SU-DHL-6 (cell line): ENCODE measurements around the gene SLC35F4.

Experiments used
- H2AFZ ChIP-seq: fragments of 200-600 bp; sonication (generic); 2 replicates; pipeline ENCODE4 v1.6.1; 2014; ENCODE audit warnings: low read depth, mild to moderate bottlenecking, moderate library complexity, mixed read lengths, antibody characterized with exemption, low read length; ENCODE audit not compliant: severe bottlenecking
- H3F3A ChIP-seq: fragments of 200-600 bp; shearing (Covaris generic); 2 replicates; pipeline ENCODE4 v1.6.0; 2016; ENCODE audit warnings: antibody characterized with exemption, mild to moderate bottlenecking; ENCODE audit not compliant: insufficient read depth
- H3K27ac ChIP-seq: fragments of 200-600 bp; sonication (generic); 2 replicates; pipeline ENCODE4 v1.5.1; 2016; ENCODE audit warnings: low read depth, mild to moderate bottlenecking, low read length, moderate library complexity, mixed read lengths
- H3K27me3 ChIP-seq: fragments of 200-600 bp; sonication (generic), shearing (Covaris generic); 2 replicates; pipeline ENCODE4 v1.6.0; 2014; ENCODE audit warnings: mild to moderate bottlenecking, low read length
- H3K36me3 ChIP-seq: fragments of 200-600 bp; sonication (generic); 2 replicates; pipeline ENCODE4 v1.6.1; 2014; ENCODE audit warnings: mild to moderate bottlenecking, low read length, mixed read lengths
- H3K4me2 ChIP-seq: fragments of 300-600, 200-600 bp; shearing (Covaris generic), sonication (generic); 2 replicates; pipeline ENCODE4 v1.6.0; 2014; ENCODE audit warnings: low read length, low read depth, mild to moderate bottlenecking; ENCODE audit not compliant: poor library complexity, severe bottlenecking
- H3K4me3 ChIP-seq: fragments of 200-600 bp; sonication (generic); 2 replicates; pipeline ENCODE4 v1.5.1; 2014; ENCODE audit warnings: antibody characterized with exemption, low read length, mild to moderate bottlenecking, mixed read lengths; ENCODE audit not compliant: insufficient read depth, poor library complexity, severe bottlenecking
- H3K79me2 ChIP-seq: fragments of 200-600 bp; sonication (generic); 2 replicates; pipeline ENCODE4 v1.6.1; 2014; ENCODE audit warnings: mild to moderate bottlenecking, low read length, moderate library complexity; ENCODE audit not compliant: insufficient read depth
- H3K9ac ChIP-seq: fragments of 200-600 bp; sonication (generic); 2 replicates; pipeline ENCODE4 v1.7.0; 2014; ENCODE audit warnings: mild to moderate bottlenecking, low read length
- H3K9me2 ChIP-seq: fragments of 200-600 bp; sonication (generic); replicated peaks from 2 replicates; pipeline ENCODE4 v1.6.1; 2014; ENCODE audit warnings: low read length; ENCODE audit not compliant: insufficient read depth
- H3K9me3 ChIP-seq: fragments of 200-600 bp; sonication (generic); 2 replicates; pipeline ENCODE4 v1.6.1; 2014; ENCODE audit warnings: low read length, mixed read lengths; ENCODE audit not compliant: insufficient read depth
- H4K20me1 ChIP-seq: fragments of 200-600 bp; sonication (generic); 2 replicates; pipeline ENCODE4 v1.6.1; 2014; ENCODE audit warnings: low read depth, mild to moderate bottlenecking, antibody characterized with exemption, low read length, moderate library complexity, mixed read lengths
- EZH2phosphoT487 ChIP-seq: fragments of 200-600 bp; sonication (generic), shearing (Covaris generic); conservative IDR thresholded peaks from 2 replicates; pipeline ENCODE4 v1.6.1; 2018; ENCODE audit warnings: mild to moderate bottlenecking, antibody characterized with exemption, low read length, moderate library complexity, mixed read lengths
- TF ChIP-seq, protein P1 (sequence below): fragments of 200-600 bp; sonication (generic); IDR thresholded peaks from one replicate; pipeline ENCODE4 v1.5.1; 2017; ENCODE audit warnings: antibody characterized with exemption, mild to moderate bottlenecking, low read length, moderate library complexity; ENCODE audit not compliant: insufficient read depth, poor library complexity, severe bottlenecking

SLC35F4 gene

DNA sequence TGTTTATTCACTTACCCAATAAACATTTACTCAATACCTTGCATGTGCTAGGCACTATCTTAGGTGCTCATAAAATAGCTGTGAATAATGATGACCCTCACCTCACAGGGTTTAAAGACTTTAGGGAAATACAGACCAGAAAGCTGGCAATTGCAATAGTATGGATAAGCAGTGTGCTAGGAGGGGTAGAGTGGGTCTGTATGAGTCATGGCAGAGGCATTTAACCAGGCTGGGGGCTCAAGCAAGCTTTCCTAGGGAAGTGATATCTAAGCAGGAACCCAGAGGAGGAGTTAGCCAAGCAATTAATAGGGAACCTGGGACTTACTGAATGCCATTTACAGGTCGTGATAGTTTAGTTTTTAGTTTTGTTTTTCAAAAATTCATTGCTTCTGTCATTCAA, 248.4 kb downstream of the SLC35F4 start:
- H2AFZ ChIP-seq: no peak overlapping the region
- H3K27ac ChIP-seq: no peak overlapping the region
- no peaks in the 10 kb centered on the region for H4K20me1 ChIP-seq
- no peaks in the 10 kb centered on the region for H3K9me3 ChIP-seq
- no peak for TF ChIP-seq EZH2phosphoT487
- TF ChIP-seq, protein P1, sequence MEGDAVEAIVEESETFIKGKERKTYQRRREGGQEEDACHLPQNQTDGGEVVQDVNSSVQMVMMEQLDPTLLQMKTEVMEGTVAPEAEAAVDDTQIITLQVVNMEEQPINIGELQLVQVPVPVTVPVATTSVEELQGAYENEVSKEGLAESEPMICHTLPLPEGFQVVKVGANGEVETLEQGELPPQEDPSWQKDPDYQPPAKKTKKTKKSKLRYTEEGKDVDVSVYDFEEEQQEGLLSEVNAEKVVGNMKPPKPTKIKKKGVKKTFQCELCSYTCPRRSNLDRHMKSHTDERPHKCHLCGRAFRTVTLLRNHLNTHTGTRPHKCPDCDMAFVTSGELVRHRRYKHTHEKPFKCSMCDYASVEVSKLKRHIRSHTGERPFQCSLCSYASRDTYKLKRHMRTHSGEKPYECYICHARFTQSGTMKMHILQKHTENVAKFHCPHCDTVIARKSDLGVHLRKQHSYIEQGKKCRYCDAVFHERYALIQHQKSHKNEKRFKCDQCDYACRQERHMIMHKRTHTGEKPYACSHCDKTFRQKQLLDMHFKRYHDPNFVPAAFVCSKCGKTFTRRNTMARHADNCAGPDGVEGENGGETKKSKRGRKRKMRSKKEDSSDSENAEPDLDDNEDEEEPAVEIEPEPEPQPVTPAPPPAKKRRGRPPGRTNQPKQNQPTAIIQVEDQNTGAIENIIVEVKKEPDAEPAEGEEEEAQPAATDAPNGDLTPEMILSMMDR: no peak
- no peaks in the 10 kb centered on the region for H3K79me2 ChIP-seq
- no peak overlapping the region for H3K9ac ChIP-seq
- no peaks in the 10 kb centered on the region for H3K36me3 ChIP-seq
- no peak overlapping the region for H3K4me3 ChIP-seq
- no peaks in the 10 kb centered on the region for H3K27me3 ChIP-seq
- H3K4me2 ChIP-seq: no peak overlapping the region
- no peaks in the 10 kb centered on the region for H3F3A ChIP-seq
- no peaks in the 10 kb centered on the region for H3K9me2 ChIP-seq

DNA sequence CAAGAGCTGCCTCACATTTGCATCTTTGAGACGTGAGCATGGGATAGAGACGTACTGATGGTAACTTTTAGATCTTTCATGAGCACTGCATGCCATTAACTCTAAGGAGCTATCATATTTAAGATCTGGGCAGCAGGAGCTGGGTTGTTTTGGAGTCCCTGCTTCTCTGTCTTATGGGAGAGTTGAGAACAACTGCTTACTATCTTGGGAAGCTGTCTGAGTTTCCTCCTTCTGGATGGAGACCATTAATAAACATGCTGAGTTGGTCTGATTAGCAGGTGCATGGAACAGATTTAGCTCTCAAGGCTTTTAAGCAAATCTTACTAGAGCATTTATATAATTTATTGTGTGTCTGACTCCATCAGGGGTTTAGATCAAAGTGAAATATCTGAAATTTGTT, 252.9 kb downstream of the SLC35F4 start:
- Histone ChIP-seq H3K36me3 (no peaks in the 10 kb centered on the region), H3K9ac (no peak overlapping the region), H3F3A (no peaks in the 10 kb centered on the region), H3K27ac (no peak overlapping the region), H3K4me2 (no peak overlapping the region), H3K27me3 (no peaks in the 10 kb centered on the region), H4K20me1 (no peaks in the 10 kb centered on the region), H2AFZ (no peak overlapping the region), H3K9me2 (no peaks in the 10 kb centered on the region), H3K79me2 (no peaks in the 10 kb centered on the region), H3K4me3 (no peak overlapping the region), H3K9me3 (no peaks in the 10 kb centered on the region)
- TF ChIP-seq EZH2phosphoT487: no peak
- TF ChIP-seq, protein P1: no peak

DNA sequence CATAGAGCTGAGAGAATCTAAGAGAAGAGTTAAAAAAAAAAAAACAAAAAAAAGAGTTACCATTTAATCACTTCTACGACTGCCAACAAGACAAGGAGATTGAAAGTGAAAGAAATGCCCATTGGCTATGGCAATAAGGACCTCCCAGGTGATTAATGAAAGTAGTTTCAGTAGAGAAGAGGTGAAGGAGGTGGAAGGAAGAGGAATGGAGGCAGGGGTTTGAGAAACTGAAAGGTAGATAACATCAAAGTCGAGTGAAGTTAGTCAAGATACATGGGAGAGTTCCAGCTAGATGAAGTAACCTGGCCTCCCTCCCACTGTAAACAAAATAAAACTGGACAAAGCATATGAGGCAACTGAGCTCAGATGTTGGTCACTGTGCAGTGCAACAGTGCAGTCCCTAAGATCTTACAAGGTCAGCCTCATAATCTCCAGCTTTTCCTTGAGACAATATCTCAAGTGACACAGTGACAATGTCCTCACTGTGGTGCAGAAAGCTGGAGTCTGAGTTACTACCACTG, 254.3 kb downstream of the SLC35F4 start:
- no peak overlapping the region for H3K9ac ChIP-seq
- H3K4me2 ChIP-seq: no peak overlapping the region
- no peaks in the 10 kb centered on the region for H3K9me2 ChIP-seq
- no peaks in the 10 kb centered on the region for H3K79me2 ChIP-seq
- H3K36me3 ChIP-seq: no peaks in the 10 kb centered on the region
- no peaks in the 10 kb centered on the region for H3K9me3 ChIP-seq
- H3K4me3 ChIP-seq: no peak overlapping the region
- no peaks in the 10 kb centered on the region for H4K20me1 ChIP-seq
- no peak for TF ChIP-seq EZH2phosphoT487
- TF ChIP-seq, protein P1: no peak
- no peaks in the 10 kb centered on the region for H3F3A ChIP-seq
- 0 out of 2 replicates have a peak, but pooled peaks cover 3% of the 10 kb centered on the region for H3K27me3 ChIP-seq
- H2AFZ ChIP-seq: no peak overlapping the region
- H3K27ac ChIP-seq: no peak overlapping the region
